ENCODE data around the gene STXBP6. TPM values are rescaled to one million over a fixed set of nuclear protein-coding genes. Genes with fewer than 3 reads are reported as not detected.

The STXBP6 gene
- total RNA-seq, 1 experiment from 2014 or later: 0.27 TPM

- H3K36me3 ChIP-seq (ENCODE audit: control insufficient read depth in 1 of 2, insufficient read depth in 2 of 2, low read length in 2 of 2): no peaks in the 10 kb centered on the region
- H3K9me3 ChIP-seq (ENCODE audit: control insufficient read depth in 1 of 2, insufficient read depth in 1 of 2, low read depth in 1 of 2, low read length in 2 of 2): no peaks in the 10 kb centered on the region; a peak in 1 of 4 replicates
- ATAC-seq (no peak), DNase-seq (ENCODE audit: low read depth, low spot score) (no peak)
- H3K4me1 ChIP-seq (ENCODE audit: control insufficient read depth in 1 of 2, insufficient read depth in 2 of 2, low read length in 2 of 2): no peaks in the 10 kb centered on the region
- ChIA-PET CTCF (no interaction called here), RAD21 (ENCODE audit: low non-redundant PET in 1 of 2, low total read pairs in 2 of 2, uncharacterized antibody in 2 of 2, unreplicated experiment in 2 of 2) (no interaction called here), POLR2A (no interaction called here)
- BruUV-seq (replicated peaks): no TSS peak
- TF ChIP-seq CBX3 (IDR thresholded peaks at IDR 0.05; ENCODE audit: low read depth): no peak
- TF ChIP-seq SRF (IDR thresholded peaks at IDR 0.05; ENCODE audit: low read depth): no peak
- TF ChIP-seq ZFX (IDR thresholded peaks at IDR 0.05): no peak
- TF ChIP-seq RAD21 (IDR thresholded peaks at IDR 0.05; ENCODE audit: low read depth): no peak
- no peak for TF ChIP-seq TCF7L2 (IDR thresholded peaks at IDR 0.05; ENCODE audit: borderline replicate concordance, extremely low read depth, insufficient read depth, insufficient read length)
- no peak for TF ChIP-seq FOSL1 (IDR thresholded peaks at IDR 0.05; ENCODE audit: low read depth)
- TF ChIP-seq, protein P1, sequence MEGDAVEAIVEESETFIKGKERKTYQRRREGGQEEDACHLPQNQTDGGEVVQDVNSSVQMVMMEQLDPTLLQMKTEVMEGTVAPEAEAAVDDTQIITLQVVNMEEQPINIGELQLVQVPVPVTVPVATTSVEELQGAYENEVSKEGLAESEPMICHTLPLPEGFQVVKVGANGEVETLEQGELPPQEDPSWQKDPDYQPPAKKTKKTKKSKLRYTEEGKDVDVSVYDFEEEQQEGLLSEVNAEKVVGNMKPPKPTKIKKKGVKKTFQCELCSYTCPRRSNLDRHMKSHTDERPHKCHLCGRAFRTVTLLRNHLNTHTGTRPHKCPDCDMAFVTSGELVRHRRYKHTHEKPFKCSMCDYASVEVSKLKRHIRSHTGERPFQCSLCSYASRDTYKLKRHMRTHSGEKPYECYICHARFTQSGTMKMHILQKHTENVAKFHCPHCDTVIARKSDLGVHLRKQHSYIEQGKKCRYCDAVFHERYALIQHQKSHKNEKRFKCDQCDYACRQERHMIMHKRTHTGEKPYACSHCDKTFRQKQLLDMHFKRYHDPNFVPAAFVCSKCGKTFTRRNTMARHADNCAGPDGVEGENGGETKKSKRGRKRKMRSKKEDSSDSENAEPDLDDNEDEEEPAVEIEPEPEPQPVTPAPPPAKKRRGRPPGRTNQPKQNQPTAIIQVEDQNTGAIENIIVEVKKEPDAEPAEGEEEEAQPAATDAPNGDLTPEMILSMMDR (IDR thresholded peaks at IDR 0.05 in 2 of 3, conservative IDR thresholded peaks at IDR 0.05 in 1 of 3; ENCODE audit: borderline replicate concordance in 1 of 3, insufficient read depth in 1 of 3, low read depth in 2 of 3, low read length in 2 of 3): no peak
- no peak for TF ChIP-seq EGR1 (IDR thresholded peaks at IDR 0.05; ENCODE audit: low read depth)
- no peak for TF ChIP-seq ATF3 (IDR thresholded peaks at IDR 0.05)
- TF ChIP-seq, protein P2, sequence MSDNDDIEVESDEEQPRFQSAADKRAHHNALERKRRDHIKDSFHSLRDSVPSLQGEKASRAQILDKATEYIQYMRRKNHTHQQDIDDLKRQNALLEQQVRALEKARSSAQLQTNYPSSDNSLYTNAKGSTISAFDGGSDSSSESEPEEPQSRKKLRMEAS (IDR thresholded peaks at IDR 0.05): no peak
- TF ChIP-seq, protein P3, sequence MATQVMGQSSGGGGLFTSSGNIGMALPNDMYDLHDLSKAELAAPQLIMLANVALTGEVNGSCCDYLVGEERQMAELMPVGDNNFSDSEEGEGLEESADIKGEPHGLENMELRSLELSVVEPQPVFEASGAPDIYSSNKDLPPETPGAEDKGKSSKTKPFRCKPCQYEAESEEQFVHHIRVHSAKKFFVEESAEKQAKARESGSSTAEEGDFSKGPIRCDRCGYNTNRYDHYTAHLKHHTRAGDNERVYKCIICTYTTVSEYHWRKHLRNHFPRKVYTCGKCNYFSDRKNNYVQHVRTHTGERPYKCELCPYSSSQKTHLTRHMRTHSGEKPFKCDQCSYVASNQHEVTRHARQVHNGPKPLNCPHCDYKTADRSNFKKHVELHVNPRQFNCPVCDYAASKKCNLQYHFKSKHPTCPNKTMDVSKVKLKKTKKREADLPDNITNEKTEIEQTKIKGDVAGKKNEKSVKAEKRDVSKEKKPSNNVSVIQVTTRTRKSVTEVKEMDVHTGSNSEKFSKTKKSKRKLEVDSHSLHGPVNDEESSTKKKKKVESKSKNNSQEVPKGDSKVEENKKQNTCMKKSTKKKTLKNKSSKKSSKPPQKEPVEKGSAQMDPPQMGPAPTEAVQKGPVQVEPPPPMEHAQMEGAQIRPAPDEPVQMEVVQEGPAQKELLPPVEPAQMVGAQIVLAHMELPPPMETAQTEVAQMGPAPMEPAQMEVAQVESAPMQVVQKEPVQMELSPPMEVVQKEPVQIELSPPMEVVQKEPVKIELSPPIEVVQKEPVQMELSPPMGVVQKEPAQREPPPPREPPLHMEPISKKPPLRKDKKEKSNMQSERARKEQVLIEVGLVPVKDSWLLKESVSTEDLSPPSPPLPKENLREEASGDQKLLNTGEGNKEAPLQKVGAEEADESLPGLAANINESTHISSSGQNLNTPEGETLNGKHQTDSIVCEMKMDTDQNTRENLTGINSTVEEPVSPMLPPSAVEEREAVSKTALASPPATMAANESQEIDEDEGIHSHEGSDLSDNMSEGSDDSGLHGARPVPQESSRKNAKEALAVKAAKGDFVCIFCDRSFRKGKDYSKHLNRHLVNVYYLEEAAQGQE (IDR thresholded peaks at IDR 0.05; ENCODE audit: low read depth): no peak
- no peak for TF ChIP-seq ZNF274 (IDR thresholded peaks at IDR 0.05; ENCODE audit: low read depth, low read length)
- no peak for TF ChIP-seq EZH2phosphoT487 (IDR thresholded peaks at IDR 0.05; ENCODE audit: borderline replicate concordance)
- TF ChIP-seq POLR2A (IDR thresholded peaks at IDR 0.05; ENCODE audit: borderline replicate concordance, extremely low read depth, insufficient read depth, insufficient read length): no peak
- TF ChIP-seq SP1 (IDR thresholded peaks at IDR 0.05; ENCODE audit: low read depth): no peak
- no peak for TF ChIP-seq EZH2 (IDR thresholded peaks at IDR 0.05)
- no peak for TF ChIP-seq ELF1 (IDR thresholded peaks at IDR 0.05; ENCODE audit: borderline replicate concordance, low read depth)
- no peak for TF ChIP-seq SIN3A (IDR thresholded peaks at IDR 0.05; ENCODE audit: low read depth)
- no peak for TF ChIP-seq YY1 (IDR thresholded peaks at IDR 0.05; ENCODE audit: extremely low read depth, insufficient replicate concordance, low read depth, low read length)
- no peak for TF ChIP-seq POLR2AphosphoS5 (IDR thresholded peaks at IDR 0.05; ENCODE audit: low read depth, low read length)
- H3K4me2 ChIP-seq (ENCODE audit: low read length): no peak overlapping the region
- H3K4me3 ChIP-seq (replicated peaks in 1 of 2; ENCODE audit: low read depth in 1 of 2, low read length in 2 of 2): no peak overlapping the region
- no peaks in the 10 kb centered on the region for H4K20me1 ChIP-seq (ENCODE audit: insufficient read depth)
- H3K79me2 ChIP-seq (ENCODE audit: insufficient read depth, low read length): no peaks in the 10 kb centered on the region
- H3K27ac ChIP-seq (ENCODE audit: low read depth, low read length): no peak overlapping the region
- H3K9me2 ChIP-seq (ENCODE audit: insufficient read depth): no peaks in the 10 kb centered on the region
- no peak overlapping the region for H3K9ac ChIP-seq (ENCODE audit: low read length)
- intact Hi-C loops (cut with micrococcal nuclease): no loop called here
- H3K27me3 ChIP-seq (ENCODE audit: insufficient read depth, low read length): no peaks in the 10 kb centered on the region
- H2AFZ ChIP-seq (ENCODE audit: low read depth, low read length, poor library complexity, severe bottlenecking): no peak overlapping the region
Observed at GRCh38 chr14:24766434-24766833, 283.5 kb downstream of the STXBP6 start.

All from HCT116 (cell line).